SK-N-MC (cell line): Measurements from ENCODE around the gene ZNF320.

Experiments used
- EZH2 ChIP-seq: fragments of 200-600 bp; sonication (generic); IDR thresholded peaks from one replicate; pipeline ENCODE4 v1.6.1; 2017; ENCODE audit warnings: antibody characterized with exemption
- FOXP2 ChIP-seq: optimal IDR thresholded peaks from 2 replicates; pipeline ENCODE3; 2011; ENCODE audit warnings: mild to moderate bottlenecking, moderate library complexity; ENCODE audit not compliant: insufficient read depth; ENCODE audit errors: extremely low read length, control extremely low read depth
- POLR2AphosphoS5 ChIP-seq: IDR thresholded peaks from 2 replicates; pipeline ENCODE4 v1.6.1; 2012; ENCODE audit warnings: mild to moderate bottlenecking, low read depth, low read length, borderline replicate concordance

DNA sequence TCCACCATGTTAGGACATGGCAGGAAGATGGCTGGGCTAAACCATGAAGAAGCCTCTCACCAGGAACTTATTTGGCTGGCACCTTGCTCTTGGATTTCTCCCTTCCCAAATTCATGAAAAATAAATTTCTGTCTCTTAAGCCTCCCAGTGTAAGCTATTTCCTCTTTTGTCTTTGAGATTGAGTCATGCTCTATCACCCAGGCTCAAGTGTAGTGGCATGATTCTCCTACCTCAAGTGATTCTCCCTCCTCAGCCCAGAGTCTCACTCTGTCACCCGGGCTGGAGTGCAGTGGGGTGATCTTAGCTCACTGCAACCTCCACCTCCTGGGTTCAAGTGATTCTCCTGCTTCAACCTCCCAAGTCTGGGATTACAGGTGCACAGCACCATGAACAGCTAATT is 13.2 kb upstream of the ZNF320 start:
- TF ChIP-seq POLR2AphosphoS5 (no peak), EZH2 (no peak), FOXP2 (no peak)
